Measurements from ENCODE around the gene SLC1A3.

Gene SLC1A3

DNA sequence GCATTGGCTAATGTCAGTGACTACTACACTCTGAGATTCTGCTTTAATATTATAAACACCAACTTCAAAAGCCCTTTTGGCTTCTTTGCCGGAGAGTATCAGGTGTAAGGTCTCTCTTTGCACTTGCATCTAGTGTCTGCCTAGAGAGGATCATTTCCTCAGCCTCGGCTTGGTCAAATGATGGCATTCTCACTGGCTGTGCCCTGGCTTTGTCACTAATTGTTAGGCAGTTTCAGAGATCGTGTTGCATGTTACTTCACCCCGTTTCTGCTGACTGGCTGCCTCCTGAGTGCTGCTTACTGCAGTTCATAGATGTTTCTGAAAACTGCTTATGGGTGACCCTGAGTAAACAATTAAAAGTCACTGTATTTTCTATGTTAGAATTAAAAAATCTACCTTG, 48.8 kb downstream of the SLC1A3 start:
- DNase-seq (ENCODE audit: low read depth in 2 of 2): no peak

DNA sequence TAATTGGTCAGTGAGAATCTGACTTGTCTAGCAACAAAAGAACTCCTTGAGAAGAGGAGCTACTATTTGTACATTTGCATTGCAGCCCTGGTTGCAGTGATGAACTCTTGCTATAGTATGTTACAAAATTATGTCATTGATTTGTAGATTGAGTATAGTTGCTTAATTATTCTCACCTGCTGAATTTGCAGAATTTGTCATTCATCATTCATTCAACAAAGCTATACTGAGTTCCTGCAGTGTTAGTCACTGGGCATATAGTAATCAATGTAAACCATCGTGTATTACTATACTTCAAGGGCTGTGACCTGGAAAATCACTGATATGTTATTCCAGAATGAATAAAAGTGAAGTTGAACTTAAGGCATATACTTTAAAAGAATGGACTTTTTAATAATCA, 50.1 kb downstream of the SLC1A3 start:
- no peak for DNase-seq (ENCODE audit: low read depth in 2 of 2)

DNA sequence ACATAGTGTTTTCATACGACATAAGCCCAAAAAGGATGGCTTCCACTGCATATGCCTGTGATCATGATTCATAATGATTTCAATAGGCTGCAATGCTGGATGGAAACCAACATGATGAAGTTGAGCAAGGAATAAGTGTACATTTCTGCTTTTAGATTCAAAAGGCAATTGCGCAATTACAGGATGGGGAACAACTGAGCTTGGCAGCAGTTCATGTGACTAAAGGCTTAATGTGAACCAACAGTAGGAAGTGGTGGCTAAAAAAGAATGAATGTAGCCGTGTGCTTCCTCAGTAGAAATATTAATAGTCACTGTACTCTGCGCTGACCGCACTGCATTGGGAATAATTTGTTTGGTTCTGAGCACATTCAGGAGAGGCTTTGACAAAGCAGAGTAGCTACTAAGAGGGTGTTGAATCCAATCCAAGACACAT, 51.2 kb downstream of the SLC1A3 start:
- no peak for DNase-seq (ENCODE audit: low read depth in 2 of 2)

DNA sequence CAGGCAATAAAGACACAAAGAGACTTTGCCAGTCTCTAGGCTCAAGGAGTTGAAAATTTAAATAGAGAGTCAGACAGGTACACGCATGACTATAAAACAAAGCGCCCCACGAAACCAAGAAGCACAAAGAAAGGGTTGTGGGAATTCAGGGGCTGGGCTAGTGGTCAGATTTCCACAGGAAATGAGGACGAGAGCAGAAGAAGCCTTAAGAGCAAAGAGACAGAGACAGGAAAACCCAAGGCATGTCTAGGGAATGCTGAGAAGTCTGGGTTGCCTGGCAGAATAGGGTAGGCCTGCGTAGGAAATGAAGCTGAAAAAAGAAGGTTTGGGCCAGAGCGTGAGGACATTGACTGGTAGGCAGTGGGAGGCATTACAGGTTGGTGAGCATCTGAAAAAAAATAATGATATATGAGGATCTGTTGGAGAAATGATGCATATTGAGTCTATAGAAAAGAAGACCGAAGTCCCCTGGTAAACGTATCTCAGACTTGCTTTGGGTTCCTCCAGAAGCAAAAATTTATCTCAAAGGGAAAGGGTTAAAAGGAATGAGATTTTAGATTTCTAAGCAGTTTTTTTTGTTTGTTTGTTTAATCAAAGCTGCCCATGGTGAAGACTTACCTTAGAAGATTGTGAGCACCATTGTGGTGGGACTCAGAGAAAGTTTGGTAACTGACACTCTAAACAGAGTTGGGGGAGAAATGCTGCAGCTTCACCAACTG, 51.8 kb downstream of the SLC1A3 start:
- DNase-seq (ENCODE audit: low read depth in 2 of 2): no peak

DNA sequence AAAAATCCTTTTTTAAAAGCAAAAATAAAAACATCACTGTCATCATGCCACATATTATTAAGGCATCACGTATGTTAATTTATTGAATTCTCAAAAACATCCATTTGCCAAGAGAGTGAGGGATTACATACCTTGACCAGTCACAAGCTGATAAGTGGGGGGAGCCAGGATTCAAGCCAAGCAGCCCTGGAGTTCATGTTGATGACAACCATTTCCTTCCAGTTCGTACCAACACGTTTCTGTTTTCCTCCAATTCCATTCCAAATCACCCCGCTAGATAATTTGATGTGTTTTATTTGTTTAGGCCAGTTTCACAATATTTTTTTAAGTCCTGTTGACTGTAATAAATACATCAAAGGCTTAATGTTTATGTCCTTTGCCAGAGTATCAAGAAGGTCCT, 53.0 kb downstream of the SLC1A3 start:
- DNase-seq (ENCODE audit: low read depth in 2 of 2): no peak

DNA sequence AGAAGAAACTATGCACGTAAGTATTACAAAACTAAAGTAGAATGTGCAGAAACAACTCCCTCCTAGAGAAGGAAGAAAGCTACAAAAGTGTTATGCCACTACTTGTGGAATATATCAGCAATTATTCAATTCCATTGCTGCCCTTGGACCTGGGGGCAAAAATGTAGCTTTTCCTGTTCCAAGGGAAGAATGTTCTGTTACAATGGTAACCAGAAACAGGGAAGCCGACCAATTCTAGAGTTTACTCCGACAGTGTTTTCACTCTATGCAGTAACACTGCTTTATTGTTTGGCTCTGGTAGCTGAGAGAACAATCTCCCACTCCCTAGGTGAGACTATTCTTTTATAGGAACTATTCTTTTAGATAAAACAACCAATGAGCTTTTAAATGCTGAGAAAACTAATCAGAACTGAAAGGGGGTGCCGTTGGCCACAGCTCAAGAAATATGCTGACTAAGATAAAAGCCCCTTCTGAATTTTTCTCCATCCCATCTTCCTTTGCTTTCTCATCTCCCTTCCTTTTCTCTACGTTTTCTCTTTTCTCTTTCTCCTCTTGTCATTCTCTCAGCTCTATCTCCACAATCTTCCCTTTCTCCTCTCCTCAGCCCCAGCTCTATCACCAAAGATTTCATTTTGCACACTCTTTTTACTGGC, 54.1 kb downstream of the SLC1A3 start:
- DNase-seq (ENCODE audit: low read depth in 2 of 2): no peak

DNA sequence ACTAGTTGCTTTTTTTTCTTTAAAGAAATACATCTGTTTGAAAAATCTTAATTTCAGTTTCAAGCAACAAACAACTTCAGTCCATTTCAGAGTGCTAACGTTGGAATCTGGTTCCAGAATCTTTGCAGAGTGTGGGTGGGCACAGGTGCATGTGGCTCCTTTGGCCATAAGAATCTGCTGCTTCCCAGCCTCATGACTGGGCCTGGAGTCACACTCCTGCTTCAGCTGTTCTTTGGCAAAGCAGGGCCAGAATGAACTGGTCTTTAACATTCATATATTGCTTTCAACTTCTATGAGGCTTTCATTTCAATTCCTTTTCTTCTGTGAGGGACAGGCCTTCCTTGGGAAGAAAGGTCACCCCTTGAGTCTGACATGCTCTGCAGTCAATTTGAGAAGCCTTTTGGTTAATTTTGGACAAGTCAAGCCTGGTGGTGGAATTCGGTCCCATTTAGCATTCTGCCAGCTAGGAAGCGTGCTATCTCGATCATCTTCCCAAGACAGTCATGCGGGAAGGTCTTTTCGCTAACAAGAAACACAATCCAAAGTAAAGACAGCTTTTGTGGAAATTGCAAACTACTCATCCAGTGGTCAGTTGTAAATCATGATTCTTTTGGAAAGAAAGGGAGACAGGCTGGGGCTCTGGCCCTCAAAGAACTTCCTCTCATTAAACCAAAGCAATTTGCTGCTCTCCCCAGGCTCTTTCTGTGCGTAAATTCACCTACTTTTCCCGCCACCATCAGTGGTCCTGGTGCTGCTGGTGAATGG, 55.2 kb downstream of the SLC1A3 start:
- no peak for DNase-seq (ENCODE audit: low read depth in 2 of 2)

DNA sequence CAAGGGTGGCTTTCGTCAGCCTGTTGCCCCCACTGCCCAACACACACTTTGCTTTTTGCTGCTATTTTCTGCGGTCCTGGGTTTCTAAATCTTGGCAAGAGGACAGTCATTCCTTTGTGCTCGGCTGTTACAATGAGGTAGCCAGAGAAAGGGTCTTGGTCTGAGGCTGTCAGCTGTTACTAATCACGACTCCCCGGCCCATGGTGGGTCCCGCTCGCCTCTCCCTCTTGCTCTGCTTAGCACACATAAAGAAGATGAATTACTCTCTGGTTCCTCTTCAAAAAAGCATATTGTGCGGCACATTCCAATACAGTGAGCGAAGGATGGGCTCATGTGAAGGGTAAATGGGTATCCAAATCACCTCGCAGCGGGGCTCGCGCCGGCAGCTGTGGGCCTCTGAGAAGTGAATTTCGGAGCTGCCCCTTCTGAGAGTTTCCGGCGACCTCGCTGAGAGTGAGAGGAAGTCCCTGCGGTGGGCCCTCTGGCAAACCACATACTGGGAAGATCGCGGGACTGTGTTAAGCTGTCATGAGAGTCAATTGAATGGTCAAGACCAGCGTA, 56.0 kb downstream of the SLC1A3 start:
- DNase-seq (ENCODE audit: low read depth in 2 of 2): no peak

DNA sequence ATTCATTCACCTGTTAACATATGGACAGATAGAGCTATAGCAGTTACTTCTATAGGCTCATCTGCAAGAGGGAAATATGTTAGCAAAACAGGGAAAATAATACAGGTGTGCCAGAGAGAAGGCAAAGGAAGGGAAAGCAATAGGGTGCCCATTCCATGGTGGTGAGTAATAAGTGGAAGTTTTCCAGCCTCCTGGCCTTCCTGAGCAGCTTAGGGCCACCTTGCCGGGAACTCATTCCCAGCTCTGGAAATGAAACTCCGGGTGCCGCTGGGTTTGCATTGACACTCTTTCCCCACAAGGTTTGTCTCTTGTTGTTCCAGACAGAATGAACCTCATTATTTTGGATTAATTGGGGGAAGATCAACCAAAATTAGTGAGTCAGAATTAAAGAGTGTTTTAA, 58.4 kb downstream of the SLC1A3 start:
- no peak for DNase-seq (ENCODE audit: low read depth in 2 of 2)

DNA sequence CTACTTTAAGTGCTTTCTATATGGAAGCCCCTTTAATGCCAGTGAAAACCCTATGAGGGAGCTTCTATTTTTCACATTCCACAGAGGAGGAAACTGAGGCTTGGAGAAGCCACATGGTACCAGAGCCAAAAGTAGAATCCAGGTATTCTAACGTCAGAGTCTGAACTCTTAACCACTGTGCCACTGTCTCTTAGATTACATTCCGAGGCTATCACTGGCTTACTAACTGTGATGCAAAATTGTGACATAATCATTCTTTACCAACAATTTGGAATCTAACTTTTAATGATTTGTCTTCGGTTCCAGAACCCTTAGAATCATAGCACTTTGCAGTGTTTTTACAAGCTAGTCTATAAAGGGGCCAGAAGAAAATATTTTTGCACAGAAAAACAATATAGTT, 59.2 kb downstream of the SLC1A3 start:
- DNase-seq (ENCODE audit: low read depth in 2 of 2): no peak

DNA sequence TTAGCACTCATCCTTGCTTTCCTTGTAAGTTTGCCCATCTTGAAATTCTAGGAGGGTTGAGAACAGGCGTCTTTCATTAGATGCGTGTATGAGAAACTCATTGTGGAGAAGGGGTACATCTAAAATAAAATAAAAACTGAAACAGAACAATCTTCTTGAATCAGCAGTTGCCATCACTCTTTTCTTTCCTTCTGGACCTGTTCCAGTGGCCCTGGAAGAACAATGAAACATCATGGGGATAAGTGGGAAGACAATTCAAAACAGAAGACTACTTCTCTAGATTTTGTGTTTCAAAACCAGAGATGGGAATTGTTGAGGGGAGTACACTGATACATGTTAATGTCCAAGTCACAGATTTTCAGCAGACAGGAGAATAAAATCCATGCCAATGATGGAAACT, 59.9 kb downstream of the SLC1A3 start:
- no peak for DNase-seq (ENCODE audit: low read depth in 2 of 2)

DNA sequence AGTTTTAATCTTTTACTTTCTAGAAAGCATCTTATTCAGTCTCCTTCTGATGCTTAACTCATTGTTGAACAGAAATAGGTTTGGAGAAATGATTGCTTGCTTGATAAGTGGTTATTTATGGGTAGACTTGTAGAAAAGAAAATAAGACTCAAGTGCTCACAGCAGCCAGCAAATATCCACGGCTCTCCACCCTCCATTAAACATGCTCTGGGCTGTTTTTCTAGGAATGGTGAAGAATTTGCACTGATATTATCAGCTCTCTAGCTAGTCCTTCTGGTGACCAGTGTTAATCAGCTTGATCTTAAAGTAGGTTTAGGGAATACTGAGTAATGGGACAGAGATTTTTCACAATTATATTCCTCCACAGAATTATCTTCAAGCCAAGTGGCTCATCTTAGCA, 60.6 kb downstream of the SLC1A3 start:
- no peak for DNase-seq (ENCODE audit: low read depth in 2 of 2)

DNA sequence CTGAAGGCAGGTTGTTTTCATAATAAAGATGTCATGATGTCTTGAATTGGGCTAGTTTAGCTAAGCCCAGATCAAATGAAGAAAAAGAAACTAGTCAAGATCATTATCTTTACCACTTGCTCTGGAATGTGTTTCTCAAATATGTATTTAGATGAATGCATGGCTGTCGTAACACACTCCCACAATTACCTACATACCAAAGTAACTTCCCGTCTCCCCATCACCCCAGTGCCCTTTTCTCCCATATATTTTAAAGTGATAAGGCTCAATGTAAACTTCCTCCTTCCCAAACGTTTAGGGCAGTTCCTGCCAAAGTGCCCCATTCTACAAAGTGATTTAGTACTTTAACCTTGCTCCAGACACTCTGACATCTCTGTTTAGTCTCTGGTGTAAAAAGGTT, 61.4 kb downstream of the SLC1A3 start:
- DNase-seq (ENCODE audit: low read depth in 2 of 2): no peak

DNA sequence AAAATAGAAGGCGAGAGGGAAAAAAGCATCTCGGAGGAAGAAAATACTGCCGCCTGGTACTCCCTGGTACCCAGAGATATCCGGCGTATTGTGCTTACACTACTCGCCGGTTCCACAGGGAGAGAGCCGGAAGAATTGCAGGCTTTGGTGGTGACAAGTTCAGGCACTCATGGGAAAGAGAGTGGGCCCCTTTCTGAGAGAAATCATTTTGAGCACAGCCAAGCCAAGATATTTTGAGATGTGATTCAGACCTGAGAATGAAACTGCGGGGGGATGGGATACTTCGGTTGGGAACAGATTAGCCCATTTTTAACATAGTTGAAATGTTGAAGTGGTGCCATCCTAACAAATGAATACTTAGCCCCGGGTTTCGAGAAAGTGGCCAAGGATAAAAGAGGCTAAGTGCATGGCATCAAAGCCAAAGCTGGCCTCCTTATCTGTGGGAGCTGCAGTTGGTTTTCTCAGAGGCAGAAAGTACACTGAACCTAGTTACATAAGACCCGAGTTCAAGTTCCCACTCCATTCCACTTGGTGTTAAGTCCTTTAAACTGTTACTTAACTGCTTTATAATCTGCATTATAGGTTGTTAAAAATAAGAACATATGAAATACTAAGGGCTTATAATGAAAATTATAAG, 62.7 kb downstream of the SLC1A3 start:
- DNase-seq (ENCODE audit: low read depth in 2 of 2): no peak

DNA sequence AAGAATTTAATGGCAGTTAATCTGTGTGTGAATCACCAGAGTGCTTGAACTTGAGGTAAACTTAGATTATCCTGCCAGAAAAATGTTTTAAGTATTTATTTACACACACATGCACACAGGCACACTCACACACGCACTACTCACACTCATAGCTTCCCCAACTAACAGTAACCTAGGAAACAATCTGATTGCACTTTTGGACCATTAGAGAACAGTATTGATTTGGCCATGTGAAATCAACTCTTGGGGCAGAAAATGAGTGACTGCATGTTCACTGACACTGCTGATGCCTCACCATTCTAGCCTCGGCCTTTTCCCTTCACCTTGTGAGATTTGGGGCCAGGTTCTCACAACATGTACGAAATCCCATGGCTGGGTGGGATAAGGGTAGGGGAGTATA, 64.1 kb downstream of the SLC1A3 start:
- no peak for DNase-seq (ENCODE audit: low read depth in 2 of 2)

DNA sequence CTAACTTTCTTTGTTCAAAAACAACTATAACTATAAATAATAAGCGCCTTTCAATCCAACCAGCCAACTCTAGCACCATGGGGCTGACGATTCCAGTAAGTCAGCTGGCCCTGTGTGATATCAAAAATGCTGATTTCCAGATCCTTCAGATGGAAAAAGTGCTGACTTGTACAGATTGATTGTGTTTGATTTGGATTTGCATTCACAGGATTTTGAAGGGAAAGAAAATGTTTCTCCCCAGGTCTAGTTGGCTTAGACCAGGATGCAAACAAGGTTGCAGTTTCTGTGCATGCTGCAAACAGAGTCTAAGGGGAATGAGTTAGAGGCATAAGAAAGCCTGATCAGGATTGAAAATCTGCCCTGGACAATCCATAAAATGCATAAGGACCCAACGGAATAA, 68.9 kb downstream of the SLC1A3 start:
- DNase-seq (ENCODE audit: low read depth in 2 of 2): no peak

DNA sequence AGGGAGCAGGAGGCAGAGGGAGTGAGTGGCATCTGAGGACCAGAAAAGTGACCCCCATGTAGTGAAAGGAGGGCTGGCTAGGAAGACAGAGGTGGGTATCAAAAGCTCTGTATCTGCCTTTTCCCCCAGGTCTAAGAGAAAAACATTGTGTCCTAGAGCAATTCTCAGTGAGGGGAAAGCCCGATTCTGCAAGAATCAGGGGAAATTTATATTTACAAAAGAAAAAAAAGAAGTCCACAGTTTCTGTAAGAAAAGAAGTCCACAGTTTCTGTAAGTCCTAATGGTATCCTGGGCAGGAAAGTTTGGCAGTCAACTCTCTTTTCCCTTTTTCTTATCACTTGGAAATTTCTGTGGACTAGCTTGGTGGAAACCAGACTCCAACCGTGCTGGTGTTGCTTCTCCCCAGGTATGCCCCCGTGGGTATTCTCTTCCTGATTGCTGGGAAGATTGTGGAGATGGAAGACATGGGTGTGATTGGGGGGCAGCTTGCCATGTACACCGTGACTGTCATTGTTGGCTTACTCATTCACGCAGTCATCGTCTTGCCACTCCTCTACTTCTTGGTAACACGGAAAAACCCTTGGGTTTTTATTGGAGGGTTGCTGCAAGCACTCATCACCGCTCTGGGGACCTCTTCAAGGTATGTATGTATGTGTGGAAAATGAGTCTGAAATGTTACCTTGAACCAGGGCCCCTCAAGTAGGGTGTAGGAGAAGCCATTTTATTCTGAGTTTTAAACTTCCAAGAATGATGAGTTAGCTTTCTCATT, 73.0 kb downstream of the SLC1A3 start:
- no peak for DNase-seq (ENCODE audit: low read depth in 2 of 2)

DNA sequence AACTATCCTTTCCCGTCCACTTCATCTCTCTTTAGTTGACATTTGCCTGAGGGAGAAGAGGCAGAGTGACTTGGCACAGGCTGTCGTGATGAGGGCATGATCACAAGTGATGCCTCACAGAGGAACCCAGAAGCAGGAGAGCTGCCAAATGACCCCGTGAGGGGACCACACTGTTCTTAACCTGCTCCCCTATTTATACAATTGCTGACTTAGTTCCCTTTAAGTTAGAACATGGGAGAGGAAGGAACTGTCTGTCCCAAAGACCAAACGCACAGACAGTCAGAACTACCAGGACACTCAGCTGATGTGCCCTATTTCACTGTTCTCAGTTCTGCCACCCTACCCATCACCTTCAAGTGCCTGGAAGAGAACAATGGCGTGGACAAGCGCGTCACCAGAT, 73.7 kb downstream of the SLC1A3 start:
- no peak for DNase-seq (ENCODE audit: low read depth in 2 of 2)

DNA sequence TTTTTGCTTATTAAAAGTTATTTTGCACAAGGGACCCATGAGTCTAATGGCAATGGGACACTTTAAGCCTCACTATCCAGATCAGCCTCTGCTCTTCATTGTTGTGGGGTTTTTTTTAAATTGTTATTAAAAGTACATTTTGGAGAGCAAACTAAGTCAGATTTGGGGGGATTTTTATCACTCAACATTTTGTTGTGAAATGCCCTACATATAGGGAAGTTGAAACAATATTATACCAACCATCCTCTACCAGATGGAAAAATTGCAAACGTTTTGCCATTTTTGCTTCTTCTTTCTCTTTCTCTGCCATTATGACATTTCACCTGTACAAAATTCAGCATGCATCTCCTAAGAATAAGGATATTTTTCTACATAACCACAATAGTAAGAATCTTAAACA, 75.3 kb downstream of the SLC1A3 start:
- no peak for DNase-seq (ENCODE audit: low read depth in 2 of 2)

DNA sequence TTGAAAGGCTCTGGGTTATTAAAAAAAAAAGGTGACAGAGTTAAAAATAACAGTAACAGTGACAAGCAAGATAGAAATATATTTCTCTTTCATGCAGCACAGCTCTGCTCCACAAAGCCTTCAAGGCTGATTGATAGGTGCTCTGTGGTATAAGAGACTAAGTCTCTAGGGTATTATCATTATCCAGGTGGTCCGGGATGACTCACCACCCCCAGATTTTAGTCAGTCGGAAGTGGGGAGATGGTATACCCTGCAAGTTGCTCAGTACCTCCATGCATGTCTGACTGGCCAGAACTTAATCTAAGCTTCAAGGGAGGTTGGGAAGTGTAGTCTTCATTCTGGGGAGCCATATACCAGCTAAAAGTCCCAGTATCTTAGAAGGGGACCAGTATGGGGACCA, 76.1 kb downstream of the SLC1A3 start:
- DNase-seq (ENCODE audit: low read depth in 2 of 2): no peak

DNA sequence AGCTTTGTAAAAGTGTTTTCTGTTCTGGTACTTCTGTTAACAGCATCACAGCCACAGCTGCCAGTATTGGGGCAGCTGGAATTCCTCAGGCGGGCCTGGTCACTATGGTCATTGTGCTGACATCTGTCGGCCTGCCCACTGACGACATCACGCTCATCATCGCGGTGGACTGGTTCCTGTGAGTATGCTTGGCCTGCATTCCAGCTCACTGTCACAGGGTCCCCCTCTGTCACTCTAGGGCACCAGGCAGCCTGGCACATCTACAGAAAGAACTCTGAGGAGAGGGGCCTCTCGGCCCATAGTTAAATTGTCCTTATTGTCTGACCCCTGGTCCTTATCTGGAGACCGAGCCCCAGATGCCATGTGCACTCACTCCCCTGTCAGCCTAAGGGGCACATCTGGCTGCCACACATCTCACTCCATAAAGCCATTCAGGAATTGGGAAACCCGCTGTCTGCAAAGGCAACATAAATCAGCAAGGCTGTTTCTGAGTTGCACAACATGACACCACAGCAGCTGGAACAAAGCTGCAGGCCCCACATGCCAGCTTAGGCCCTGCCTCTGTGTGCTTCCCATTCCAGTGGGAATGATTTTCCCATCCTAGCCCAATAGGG, 77.5 kb downstream of the SLC1A3 start:
- no peak for DNase-seq (ENCODE audit: low read depth in 2 of 2)

Measured in stimulated activated CD4-positive, alpha-beta T cell treated with anti-CD3 and anti-CD28 coated beads, Interleukin-15, amount 100 ng/mL, for 48 hours (primary cell).